KOPT-K1 (cell line): ENCODE data around the gene KPTN.

ENCODE experiments used
- H3K27ac ChIP-seq: fragments of 200-600 bp; sonication (generic); 2 replicates; pipeline ENCODE4 v1.5.1; 2016; ENCODE audit warnings: antibody characterized with exemption, mild to moderate bottlenecking, low read depth, low read length; ENCODE audit not compliant: poor library complexity, severe bottlenecking
- H3K36me3 ChIP-seq: fragments of 200-600 bp; sonication (generic); 2 replicates; pipeline ENCODE4 v1.5.1; 2017; ENCODE audit warnings: antibody characterized with exemption, mild to moderate bottlenecking, low read length, moderate library complexity; ENCODE audit not compliant: insufficient read depth
- H3K9me3 ChIP-seq: fragments of 200-600 bp; sonication (generic); 2 replicates; pipeline ENCODE4 v1.5.1; 2017; ENCODE audit warnings: antibody characterized with exemption, low read length, mild to moderate bottlenecking; ENCODE audit not compliant: insufficient read depth, poor library complexity, severe bottlenecking

The KPTN gene

DNA sequence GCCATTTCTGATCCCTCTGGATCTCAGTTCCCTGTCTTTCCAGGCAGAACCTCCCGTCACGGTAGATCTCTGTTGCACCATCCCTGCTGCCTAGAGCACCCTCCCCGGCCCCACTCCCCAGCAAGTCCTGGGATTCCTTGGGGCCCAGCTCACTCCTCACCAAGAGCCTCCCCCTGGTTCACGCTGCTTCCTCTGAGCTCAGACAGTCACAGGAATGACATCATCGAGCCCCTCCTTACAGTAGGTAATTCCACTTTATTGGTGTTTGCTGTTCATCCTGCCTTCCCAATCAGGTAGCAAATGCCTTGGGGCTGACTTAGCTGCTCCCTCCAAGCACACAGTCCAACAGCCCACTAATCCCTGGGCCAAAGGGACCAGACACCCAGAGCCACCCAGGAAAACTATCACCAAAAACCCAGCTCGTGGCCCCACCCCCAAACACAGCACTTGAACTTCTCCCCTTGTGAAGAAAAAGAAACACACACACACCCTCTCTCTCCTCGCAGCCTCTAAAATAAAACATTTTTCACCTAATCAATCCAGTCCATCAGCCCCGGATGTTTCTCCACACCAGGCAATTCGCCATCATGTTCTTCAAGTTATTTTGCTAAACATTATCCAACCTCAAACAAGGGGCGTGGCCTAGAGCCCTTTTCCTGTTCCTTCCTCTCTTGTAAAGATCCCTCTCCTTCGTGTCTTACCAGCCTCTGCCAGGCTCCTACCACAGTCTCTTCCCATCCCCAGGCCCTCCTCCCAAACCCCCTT, 28.3 kb upstream of the KPTN start:
- Histone ChIP-seq H3K9me3 (no peaks in the 10 kb centered on the region), H3K36me3 (peaks cover 6% of the 10 kb centered on the region; the same call in 1 of the 2 replicates), H3K27ac (no peak overlapping the region)

DNA sequence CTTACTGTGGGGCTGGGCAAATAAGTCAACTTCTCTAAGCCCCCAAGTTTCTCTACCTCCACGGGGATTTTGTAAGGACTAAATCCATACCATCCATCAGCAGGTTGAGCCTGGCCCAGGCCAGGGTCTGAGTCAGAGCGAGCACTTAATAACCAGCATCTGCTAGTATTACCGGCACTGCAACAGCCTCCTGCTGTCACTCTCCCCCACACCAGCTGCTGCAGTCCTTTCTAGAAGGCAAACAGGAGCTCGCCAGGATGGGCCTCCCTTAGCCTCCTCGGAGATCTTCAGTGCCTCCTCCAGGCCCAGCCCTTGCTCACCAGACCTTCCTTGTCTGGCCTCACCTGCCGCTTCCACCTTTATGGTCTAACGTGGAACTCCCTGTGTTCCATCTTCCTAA, 27.7 kb upstream of the KPTN start:
- Histone ChIP-seq H3K36me3 (peaks cover 9% of the 10 kb centered on the region; the same call in 1 of the 2 replicates), H3K9me3 (no peaks in the 10 kb centered on the region), H3K27ac (no peak overlapping the region)

- peaks cover 15% of the 10 kb centered on the region; the same call in 1 of the 2 replicates for H3K36me3 ChIP-seq
- no peak overlapping the region for H3K27ac ChIP-seq
- no peaks in the 10 kb centered on the region for H3K9me3 ChIP-seq
Measured at GRCh38 chr19:47511128-47511517, 27.1 kb upstream of the KPTN start.

DNA sequence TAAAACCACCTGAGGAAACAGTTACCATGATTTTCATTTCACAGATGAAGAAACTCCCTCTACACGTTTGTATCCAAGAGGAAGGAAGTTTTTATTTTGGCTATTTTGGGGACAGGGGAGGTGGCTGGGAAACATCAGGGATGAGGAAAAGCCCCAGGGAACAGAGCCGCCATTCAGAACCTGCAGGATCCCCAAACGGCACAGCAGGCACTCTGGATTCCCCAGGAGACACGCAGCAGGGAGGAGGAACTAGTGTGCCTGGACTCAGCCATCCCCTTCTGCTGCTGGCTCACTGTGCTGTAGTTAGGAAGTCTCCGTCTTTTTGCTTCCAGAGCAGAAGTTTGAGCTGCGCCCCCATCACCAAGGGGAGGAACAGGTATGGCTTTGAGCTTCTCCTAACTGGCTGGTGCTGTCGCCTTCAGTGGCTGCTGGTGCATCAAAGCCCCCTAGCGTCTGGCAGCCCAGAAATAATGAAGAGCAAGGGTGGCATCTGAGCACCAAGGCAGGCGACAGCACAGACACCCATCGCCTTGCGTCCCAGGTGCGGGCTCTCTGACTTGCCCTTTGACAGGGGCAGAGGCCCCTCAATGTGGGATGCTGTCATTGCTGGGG, 26.6 kb upstream of the KPTN start:
- Histone ChIP-seq H3K27ac (no peak overlapping the region), H3K36me3 (peaks cover 16% of the 10 kb centered on the region; the same call in 1 of the 2 replicates), H3K9me3 (no peaks in the 10 kb centered on the region)

DNA sequence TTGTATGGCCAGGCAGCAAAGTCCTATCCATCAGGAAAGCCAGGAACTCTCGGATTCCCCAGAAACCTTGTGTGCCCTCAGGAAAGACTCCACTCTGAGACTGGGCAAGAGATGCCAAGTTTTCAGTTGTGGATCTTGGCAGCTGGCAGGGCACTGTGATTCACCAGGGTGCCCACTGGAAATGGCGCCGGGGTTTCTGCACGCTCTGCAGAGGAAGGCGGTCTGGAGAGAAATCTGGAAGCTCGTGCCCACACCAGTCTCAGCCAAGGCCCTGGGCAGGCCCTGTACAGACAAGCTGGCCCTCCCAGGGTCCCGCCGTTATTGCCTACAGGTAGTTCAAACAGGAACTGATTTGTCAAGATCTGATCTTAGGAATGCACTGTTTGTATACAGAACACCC, 26.0 kb upstream of the KPTN start:
- peaks cover 23% of the 10 kb centered on the region; the same call in 1 of the 2 replicates for H3K36me3 ChIP-seq
- no peaks in the 10 kb centered on the region for H3K9me3 ChIP-seq
- no peak overlapping the region for H3K27ac ChIP-seq

- Histone ChIP-seq H3K36me3 (peaks cover 29% of the 10 kb centered on the region), H3K27ac (no peak overlapping the region), H3K9me3 (no peaks in the 10 kb centered on the region)
Measured at GRCh38 chr19:47509170-47509847, 25.3 kb upstream of the KPTN start.

- no peaks in the 10 kb centered on the region for H3K9me3 ChIP-seq
- H3K36me3 ChIP-seq, result peaks cover 35% of the 10 kb centered on the region
- no peak overlapping the region for H3K27ac ChIP-seq
Measured at GRCh38 chr19:47508721-47509120, 24.7 kb upstream of the KPTN start.

- no peak overlapping the region for H3K27ac ChIP-seq
Measured at GRCh38 chr19:47507924-47508553, 24.0 kb upstream of the KPTN start.

GRCh38 chr19:47507012-47507411, 23.0 kb upstream of the KPTN start:
- H3K27ac ChIP-seq, result no peak overlapping the region
- H3K36me3 ChIP-seq, result peaks cover 51% of the 10 kb centered on the region
- no peaks in the 10 kb centered on the region for H3K9me3 ChIP-seq

More at GRCh38 chr19:47507924-47508553, 24.0 kb upstream of the KPTN start:
- Histone ChIP-seq H3K9me3 (no peaks in the 10 kb centered on the region), H3K36me3 (peaks cover 42% of the 10 kb centered on the region)

DNA sequence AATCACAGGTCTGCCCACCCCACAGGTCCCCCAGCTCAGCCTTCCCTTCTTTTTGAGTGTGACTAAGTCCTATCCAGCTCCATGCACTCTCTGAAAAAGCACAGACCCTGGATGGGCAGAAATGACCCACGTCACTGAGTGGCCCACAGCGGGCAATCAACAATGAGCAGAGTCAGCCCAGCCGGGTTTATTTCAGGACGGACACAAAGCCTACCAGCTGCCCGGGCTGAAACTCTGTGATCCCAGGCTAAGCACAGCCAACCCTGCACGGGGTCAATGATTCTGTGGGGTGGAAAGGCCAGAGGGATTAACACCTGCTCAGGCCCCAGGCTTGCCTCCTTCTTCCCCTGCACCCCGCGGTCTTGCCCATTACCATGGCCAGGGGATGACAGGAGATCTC, 22.4 kb upstream of the KPTN start:
- H3K27ac ChIP-seq, result no peak overlapping the region

DNA sequence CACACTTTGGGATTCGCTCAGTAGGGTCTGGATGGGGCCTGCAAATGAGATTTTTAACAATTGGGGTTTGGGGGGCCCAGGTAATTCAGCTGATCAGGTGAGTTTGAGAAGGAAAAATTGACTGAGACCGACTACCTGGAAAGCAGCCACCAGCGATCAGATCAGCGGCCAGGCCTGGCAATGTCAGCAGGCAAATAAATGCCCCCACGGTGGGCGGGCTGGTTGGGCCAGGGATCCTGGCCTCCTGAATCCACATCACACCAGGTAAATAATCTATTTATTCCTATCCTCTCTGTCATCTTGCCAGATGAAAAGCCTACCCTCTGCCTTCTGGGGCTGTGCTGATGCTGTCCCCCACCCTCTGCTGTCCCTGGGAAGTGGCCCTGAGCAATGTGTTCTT, 21.5 kb upstream of the KPTN start:
- Histone ChIP-seq H3K36me3 (peaks cover 59% of the 10 kb centered on the region), H3K27ac (no peak overlapping the region), H3K9me3 (no peaks in the 10 kb centered on the region)

More for the DNA sequence above, 22.4 kb upstream of the KPTN start:
- Histone ChIP-seq H3K36me3 (peaks cover 56% of the 10 kb centered on the region), H3K9me3 (no peaks in the 10 kb centered on the region)

DNA sequence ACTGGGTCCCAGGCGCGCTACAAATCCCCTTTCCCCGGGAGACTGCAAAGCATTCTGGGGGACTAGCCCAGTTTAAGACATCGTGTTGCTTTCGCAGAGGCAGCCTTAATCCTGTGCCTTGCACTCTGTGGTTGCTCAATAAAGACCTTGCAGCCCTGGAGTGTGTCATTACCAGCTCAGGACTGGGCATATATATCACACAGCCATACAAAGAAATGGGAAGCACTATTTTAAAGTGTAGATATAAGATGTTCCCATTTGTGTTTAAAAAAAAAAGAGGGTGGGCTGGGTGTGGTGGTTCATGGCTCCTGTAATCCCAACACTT, 19.8 kb upstream of the KPTN start:
- H3K27ac ChIP-seq, result no peak overlapping the region
- H3K36me3 ChIP-seq, result peaks cover 75% of the 10 kb centered on the region
- H3K9me3 ChIP-seq, result no peaks in the 10 kb centered on the region

DNA sequence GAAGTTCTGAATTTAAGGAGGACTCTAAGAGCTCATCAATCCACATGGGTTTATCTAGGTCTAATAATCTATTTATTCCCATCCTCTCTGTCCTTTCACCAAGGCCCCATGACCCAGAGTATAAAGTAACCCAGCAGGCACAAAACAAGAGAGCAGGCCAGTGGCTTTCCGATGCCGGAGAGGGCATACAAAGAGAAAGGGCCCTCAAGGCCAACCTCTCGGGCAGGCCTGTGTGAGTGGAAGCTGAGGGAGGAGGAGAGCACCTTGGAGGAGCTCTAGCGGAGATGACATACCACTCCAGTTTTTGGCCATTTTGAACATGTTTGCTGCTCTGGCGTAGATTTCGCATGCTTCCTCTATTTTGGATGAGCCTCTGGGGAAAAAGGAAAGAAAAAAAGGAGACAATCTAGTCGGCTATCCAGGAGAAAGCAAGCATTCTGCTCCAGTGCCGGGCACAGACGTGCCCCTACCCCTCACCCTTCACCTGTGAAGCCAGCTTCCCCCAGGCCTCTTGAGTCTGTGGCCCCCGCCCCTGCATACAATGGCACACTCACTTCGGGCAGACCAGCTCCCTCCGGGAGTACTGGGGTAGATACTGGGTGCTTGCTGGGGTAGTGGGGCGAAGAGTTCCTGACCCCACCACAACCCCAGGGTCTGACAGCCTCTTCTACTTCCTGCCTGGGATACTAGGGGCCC, 19.3 kb upstream of the KPTN start:
- H3K27ac ChIP-seq, result no peak overlapping the region
- H3K36me3 ChIP-seq, result peaks cover 80% of the 10 kb centered on the region
- no peaks in the 10 kb centered on the region for H3K9me3 ChIP-seq

- no peak overlapping the region for H3K27ac ChIP-seq
- H3K36me3 ChIP-seq, result peaks cover 94% of the 10 kb centered on the region
- H3K9me3 ChIP-seq, result no peaks in the 10 kb centered on the region
Measured at GRCh38 chr19:47499863-47500830, 16.1 kb upstream of the KPTN start.
